Stimulated activated CD4-positive, alpha-beta T cell treated with anti-CD3 and anti-CD28 coated beads, Interleukin-1b, Interleukin-23, amount 100 ng/mL, for 4 hours (primary cell): Measurements from ENCODE around the gene ANKDD1A.

Experiments
- DNase-seq, 2 donors: peaks; one replicate each; pipeline ENCODE4 v3.0.0-alpha.2; 2020; ENCODE audit warnings: low read depth in 2 of 2

Gene ANKDD1A

GRCh38 chr15:64923546-64923945 lies 11.8 kb downstream of the ANKDD1A start:
- DNase-seq = no peak

GRCh38 chr15:64925335-64926330 lies 13.9 kb downstream of the ANKDD1A start:
- no peak for DNase-seq

- DNase-seq = no peak
Measured at GRCh38 chr15:64926661-64927060, 15.0 kb downstream of the ANKDD1A start.

DNA sequence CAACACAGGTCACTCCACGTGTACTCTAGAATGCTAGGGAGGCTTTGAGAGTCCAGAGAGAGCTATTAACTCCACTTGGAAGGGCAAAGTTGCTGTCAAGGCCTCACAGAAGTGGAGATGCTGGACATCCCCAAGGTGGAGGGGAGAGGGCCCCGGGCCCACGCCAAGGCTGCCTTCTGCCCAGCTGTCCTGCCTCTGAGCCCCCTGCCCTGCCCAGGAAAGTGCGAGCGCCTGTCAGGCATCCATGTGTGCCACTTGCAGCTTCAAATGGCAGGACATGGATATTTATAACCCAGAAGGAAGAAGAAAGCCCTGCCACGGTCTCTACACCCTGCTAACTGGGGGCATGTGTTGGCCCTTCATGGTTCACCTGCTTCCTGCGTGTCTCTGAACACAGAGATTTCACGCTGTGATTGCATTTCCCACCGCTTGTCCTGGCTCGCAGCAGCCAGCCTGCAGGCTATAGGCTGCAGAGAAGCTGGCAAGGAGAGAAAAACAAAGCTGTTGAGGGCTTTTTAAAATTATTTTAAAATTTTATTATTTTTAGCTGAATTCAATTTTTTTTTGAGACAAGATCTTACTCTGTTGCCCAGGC lies 17.0 kb downstream of the ANKDD1A start:
- no peak for DNase-seq

- DNase-seq = no peak
Measured at GRCh38 chr15:64930019-64930652, 18.4 kb downstream of the ANKDD1A start.

GRCh38 chr15:64930778-64931371 lies 19.2 kb downstream of the ANKDD1A start:
- DNase-seq = no peak

- DNase-seq = no peak
Measured at GRCh38 chr15:64931381-64931780, 19.7 kb downstream of the ANKDD1A start.

GRCh38 chr15:64934023-64934422 lies 22.3 kb downstream of the ANKDD1A start:
- no peak for DNase-seq

GRCh38 chr15:64938192-64938591 lies 26.5 kb downstream of the ANKDD1A start:
- DNase-seq = no peak

DNA sequence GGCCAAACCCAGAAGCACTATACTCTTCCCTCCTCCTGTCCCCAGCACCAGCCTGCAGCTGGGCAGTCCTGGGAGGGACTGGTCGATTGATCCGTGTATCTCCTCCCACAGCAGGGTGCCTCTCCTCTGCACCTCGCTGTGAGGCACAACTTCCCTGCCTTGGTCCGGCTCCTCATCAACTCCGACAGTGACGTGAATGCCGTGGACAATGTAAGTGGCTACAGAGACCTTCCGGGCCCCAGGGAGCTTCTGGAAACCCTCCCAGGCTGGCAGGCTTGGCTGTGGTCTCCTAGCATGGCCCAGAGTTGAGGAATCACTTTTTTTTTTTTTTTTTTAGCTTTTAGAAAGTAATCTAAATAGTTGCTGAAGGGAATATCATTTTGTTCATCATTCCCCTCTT lies 30.7 kb downstream of the ANKDD1A start:
- DNase-seq = no peak

DNA sequence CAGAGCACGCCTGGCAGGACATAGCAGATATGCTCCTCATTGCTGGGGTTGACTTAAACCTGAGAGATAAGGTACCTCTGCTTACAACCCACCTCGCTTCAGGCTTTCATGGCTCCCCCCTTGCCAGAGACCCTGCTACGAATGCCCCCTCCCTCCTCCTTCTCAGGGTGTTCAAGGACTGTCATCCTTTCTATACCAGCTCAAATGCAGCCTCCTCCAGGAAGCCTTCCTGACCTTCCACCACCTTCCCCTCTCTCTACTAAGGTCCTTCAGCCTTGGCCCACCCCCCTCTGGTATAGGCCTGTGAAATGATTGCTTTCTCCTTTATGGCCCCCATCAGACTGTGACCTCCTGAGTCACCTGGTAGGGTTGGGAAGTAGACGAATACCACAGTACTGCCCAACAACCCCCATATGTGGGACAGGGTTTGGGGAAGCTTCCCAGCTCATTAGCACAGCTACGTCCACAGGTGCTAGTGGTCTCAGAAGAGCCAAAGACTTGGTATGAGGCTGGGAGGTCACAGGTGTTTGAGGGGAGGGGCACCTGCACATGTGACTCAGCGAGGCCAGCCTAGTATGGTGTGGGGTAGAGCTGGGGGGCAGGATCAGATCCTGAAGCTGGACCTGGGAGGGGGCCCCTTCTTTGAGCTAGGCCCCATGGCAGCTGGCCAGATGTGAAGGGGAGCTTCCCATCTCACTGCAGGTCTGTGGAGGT lies 32.0 kb downstream of the ANKDD1A start:
- DNase-seq = no peak

DNA sequence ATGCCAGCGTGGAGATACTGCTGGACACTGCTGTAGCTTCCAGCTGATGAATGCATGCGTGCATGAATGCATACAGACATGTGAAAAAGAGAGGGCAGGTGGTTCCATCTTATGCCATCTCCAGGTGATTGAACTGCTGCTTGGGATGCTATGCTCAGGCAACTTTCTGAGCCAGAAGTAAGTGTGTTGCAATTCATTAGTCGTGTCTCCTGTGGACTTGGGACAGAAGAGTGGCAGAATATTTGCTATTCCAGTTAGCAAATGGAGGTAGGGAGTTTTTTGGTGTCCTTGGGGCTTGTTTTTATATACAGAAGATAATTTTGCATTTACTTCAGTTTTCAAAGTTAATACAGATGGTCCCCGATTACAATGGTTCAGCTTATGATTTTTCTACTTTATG lies 33.3 kb downstream of the ANKDD1A start:
- no peak for DNase-seq

DNA sequence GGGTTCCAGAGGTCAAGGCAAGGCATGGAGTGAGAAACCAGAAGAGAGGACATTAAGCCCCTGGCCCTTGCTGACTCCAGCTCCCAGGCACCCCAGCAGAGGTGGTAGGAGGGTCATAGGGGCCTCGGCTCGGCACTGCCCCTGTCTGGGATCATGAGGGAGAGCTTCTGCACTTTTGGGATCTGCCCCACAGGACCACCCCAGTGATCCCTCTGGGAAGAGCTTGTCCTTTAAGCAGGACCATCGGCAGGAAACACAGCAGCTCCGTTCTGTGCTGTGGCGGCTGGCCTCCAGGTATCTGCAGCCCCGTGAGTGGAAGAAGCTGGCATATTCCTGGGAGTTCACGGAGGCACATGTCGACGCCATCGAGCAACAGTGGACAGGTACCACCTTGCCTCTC lies 35.5 kb downstream of the ANKDD1A start:
- DNase-seq = no peak

DNA sequence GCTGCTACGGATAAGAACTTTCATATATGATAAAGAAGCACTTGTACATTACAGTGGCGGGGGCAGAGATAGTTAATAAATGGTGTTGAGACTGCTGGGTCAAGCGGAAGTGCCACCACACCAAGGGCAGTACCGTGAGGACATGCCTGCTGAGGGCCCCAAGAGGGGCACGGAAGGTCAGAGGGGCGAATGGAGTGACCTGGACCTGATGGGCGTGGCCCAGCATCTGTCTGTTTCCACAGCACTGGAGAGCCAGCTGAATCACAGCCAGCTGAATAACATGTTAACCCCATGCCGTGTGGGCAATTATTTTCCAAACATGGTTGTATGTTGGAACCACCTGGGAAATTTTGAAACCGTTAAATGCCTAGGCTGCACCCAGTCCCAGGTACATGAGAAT lies 37.2 kb downstream of the ANKDD1A start:
- DNase-seq = no peak

DNA sequence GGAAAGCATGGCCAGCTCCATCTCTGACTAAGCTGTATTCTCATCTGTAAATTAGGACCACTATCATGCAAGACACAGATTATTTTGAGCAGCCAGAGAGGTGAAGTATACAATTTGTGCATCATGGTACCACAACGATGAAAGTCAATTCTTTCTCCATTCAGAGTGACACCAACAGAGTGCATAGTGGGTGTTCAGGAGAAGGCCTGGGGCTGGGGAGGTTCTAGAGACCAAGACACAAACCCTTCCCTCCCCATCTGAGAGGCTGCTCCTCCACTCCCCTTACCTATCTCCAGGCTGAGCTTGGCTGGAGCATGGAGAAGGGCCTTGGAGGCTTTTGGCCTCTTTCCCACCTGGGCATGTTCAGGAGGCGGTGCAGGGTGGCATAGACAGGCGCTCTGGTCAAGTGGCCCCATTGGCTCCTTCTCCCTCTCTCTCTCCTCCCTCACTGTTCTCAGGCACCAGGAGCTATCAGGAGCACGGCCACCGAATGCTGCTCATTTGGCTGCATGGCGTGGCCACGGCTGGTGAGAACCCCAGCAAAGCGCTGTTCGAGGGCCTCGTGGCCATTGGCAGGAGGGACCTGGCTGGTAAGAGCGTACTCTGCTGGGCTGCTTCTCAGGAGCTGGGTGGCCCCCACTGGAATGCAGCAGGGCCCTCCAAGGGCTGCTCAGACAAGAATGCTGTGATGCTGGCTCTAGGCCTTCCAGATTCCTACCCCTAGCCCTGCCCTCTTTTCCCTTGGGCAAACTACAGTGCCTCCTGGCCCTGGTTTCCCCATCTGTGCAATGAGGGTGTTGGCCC lies 37.9 kb downstream of the ANKDD1A start:
- no peak for DNase-seq

DNA sequence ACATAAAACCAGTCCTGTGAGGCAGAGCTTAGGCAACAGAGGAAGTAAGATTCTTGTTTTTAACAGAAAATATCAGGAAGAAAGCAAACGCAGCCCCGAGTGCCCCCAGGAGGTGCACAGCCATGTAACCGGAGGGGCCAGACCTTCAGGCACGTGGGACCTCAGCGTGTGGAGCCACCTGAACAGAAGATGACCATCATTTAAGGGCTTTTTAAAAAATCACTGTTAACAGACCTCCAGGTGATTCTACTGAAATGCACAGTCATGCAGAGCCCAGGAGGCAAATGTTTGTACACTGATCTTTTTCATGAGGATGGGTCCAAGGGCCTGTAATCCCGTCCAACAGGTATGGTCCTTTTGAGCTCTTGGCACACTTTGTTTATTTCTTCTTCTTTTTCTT lies 39.2 kb downstream of the ANKDD1A start:
- DNase-seq = no peak

- DNase-seq = no peak
Measured at GRCh38 chr15:64951777-64952418, 40.2 kb downstream of the ANKDD1A start.

DNA sequence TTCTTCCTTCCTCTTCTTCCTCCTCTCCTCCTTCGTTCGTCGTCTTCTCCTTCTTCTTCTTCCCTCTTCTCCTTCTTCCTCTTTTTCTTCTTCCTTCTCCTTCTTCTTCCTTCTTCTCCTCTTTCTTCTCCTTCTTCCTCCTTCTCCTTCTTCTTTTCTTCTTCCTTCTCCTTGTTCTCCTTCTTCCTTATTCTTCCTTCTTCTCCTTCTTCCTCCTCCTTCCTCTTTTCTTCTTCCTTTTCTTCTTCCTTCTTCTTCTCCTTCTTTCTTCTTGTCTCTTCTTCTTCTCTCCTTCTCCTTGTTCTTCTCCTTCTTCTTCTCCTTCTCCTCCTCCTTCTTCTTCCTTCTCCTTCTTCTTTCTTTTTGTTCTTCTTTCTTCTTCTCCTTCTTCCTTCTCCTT lies 42.7 kb downstream of the ANKDD1A start:
- no peak for DNase-seq

GRCh38 chr15:64959128-64959527 lies 47.4 kb downstream of the ANKDD1A start:
- DNase-seq = no peak

DNA sequence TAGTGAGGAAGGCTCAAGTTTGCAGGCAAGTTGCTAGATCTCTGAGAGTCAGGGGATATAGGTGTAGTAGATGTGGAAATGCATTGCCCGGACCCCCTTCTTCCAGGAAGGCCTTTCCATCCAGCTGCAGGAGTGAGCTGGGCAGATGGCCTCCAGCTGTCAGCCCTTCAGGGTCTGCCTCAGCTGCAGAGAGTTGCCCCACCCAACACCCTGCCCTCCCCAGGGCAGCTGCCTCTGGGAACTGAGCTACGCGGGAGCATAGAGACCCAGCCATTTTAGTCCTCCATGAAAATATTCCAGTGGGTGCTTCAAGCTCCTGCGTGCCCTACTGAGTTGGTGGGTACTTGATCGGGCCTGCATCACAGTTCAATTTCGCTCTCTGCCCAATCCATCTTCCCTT lies 48.5 kb downstream of the ANKDD1A start:
- no peak for DNase-seq
